ENCODE data around the gene GPR39. TPM values are rescaled to one million over a fixed set of nuclear protein-coding genes. Genes with fewer than 3 reads are reported as not detected.
"Not testable (repeated sequence)": the region's sequence is repeated elsewhere in the genome, so short reads cannot be mapped to it uniquely, and the experiment has no call there.

GPR39 gene
- total RNA-seq (2014; rRNA removed), result 2.6 and 3.8 TPM in 2 replicates
- 3.4 TPM for polyA plus RNA-seq (2012)

GRCh38 chr2:132416723-132417395, at the start of gene GPR39:
Gene GPR39, plus strand, starts transcription at chr2:132416805.
- no peak for DNase-seq (ENCODE audit: low read depth)

- DNase-seq (ENCODE audit: low read depth), result no peak
Observed at GRCh38 chr2:132368191-132368590, 48.4 kb upstream of the GPR39 start.

- DNase-seq (ENCODE audit: low read depth), result no peak
Observed at GRCh38 chr2:132372276-132372675, 44.3 kb upstream of the GPR39 start.

GRCh38 chr2:132373391-132374135, 43.0 kb upstream of the GPR39 start:
- no peak for DNase-seq (ENCODE audit: low read depth)

GRCh38 chr2:132374151-132374550, 42.5 kb upstream of the GPR39 start:
- DNase-seq (ENCODE audit: low read depth), result no peak

- peak; percentile 39 for DNase-seq (ENCODE audit: low read depth)
Observed at GRCh38 chr2:132374551-132374950, 42.1 kb upstream of the GPR39 start.

- DNase-seq (ENCODE audit: low read depth), result peak; percentile 13
Observed at GRCh38 chr2:132374961-132375360, 41.6 kb upstream of the GPR39 start.

- DNase-seq (ENCODE audit: low read depth), result no peak
Observed at GRCh38 chr2:132381376-132381775, 35.2 kb upstream of the GPR39 start.

GRCh38 chr2:132383956-132384355, 32.6 kb upstream of the GPR39 start:
- DNase-seq (ENCODE audit: low read depth), result no peak

GRCh38 chr2:132384491-132385151, 32.0 kb upstream of the GPR39 start:
- no peak for DNase-seq (ENCODE audit: low read depth)

GRCh38 chr2:132387126-132387525, 29.5 kb upstream of the GPR39 start:
- no peak for DNase-seq (ENCODE audit: low read depth)

- no peak for DNase-seq (ENCODE audit: low read depth)
Observed at GRCh38 chr2:132390076-132390475, 26.5 kb upstream of the GPR39 start.

- DNase-seq (ENCODE audit: low read depth), result no peak
Observed at GRCh38 chr2:132391378-132391777, 25.2 kb upstream of the GPR39 start.

GRCh38 chr2:132392221-132392620, 24.4 kb upstream of the GPR39 start:
- peak; percentile 35 for DNase-seq (ENCODE audit: low read depth)

- DNase-seq (ENCODE audit: low read depth), result no peak
Observed at GRCh38 chr2:132392879-132393278, 23.7 kb upstream of the GPR39 start.

- DNase-seq (ENCODE audit: low read depth), result not testable (repeated sequence)
Observed at GRCh38 chr2:132397042-132397441, 19.6 kb upstream of the GPR39 start.

- DNase-seq (ENCODE audit: low read depth), result peak; percentile 9
Observed at GRCh38 chr2:132400169-132400900, 16.3 kb upstream of the GPR39 start.

- no peak for DNase-seq (ENCODE audit: low read depth)
Observed at GRCh38 chr2:132400901-132401240, 15.7 kb upstream of the GPR39 start.

GRCh38 chr2:132401326-132401725, 15.3 kb upstream of the GPR39 start:
- DNase-seq (ENCODE audit: low read depth), result no peak

GRCh38 chr2:132403146-132403545, 13.5 kb upstream of the GPR39 start:
- DNase-seq (ENCODE audit: low read depth), result no peak

GRCh38 chr2:132404056-132404455, 12.5 kb upstream of the GPR39 start:
- no peak for DNase-seq (ENCODE audit: low read depth)

- no peak for DNase-seq (ENCODE audit: low read depth)
Observed at GRCh38 chr2:132407784-132408183, 8.8 kb upstream of the GPR39 start.
